NK-92 treated with Interleukin-12 subunit alpha and Interleukin-12 subunit beta, amount 100 ng/mL, for 24 hours (cell line): ENCODE measurements around the gene KBTBD13.
A peak's percentile ranks its signal among the peaks of the same experiment; 100 is the strongest.
"Not testable (repeated sequence)": the region's sequence is repeated elsewhere in the genome, so short reads cannot be mapped to it uniquely, and the experiment has no call there.

Experiments used
- DNase-seq: peaks from one replicate; lab custom pipeline; 2025; lab: John Stamatoyannopoulos, UW

KBTBD13 gene

GRCh38 chr15:65076486-65077290 is at the start of gene KBTBD13:
Gene KBTBD13, plus strand, starts transcription at chr15:65076746. Its CDS starts 70 bp downstream, at chr15:65076816.
- DNase-seq = no peak

GRCh38 chr15:65026756-65027155 is 49.8 kb upstream of the KBTBD13 start:
- no peak for DNase-seq

- DNase-seq = no peak
Observed at GRCh38 chr15:65027593-65027992, 49.0 kb upstream of the KBTBD13 start.

GRCh38 chr15:65028338-65028737 is 48.2 kb upstream of the KBTBD13 start:
- no peak for DNase-seq

- DNase-seq = peak; percentile 90
Observed at GRCh38 chr15:65028921-65029735, 47.4 kb upstream of the KBTBD13 start, which contains the start of gene MTFMT. Gene MTFMT, minus strand, starts transcription at chr15:65029639. Its CDS starts 26 bp downstream, at chr15:65029613.

GRCh38 chr15:65029736-65030208 is 46.8 kb upstream of the KBTBD13 start:
- no peak for DNase-seq

- DNase-seq = no peak
Observed at GRCh38 chr15:65032801-65033537, 43.6 kb upstream of the KBTBD13 start.

- no peak for DNase-seq
Observed at GRCh38 chr15:65033659-65034269, 42.8 kb upstream of the KBTBD13 start.

GRCh38 chr15:65034719-65035118 is 41.8 kb upstream of the KBTBD13 start:
- DNase-seq = no peak

- DNase-seq = no peak
Observed at GRCh38 chr15:65037309-65037708, 39.2 kb upstream of the KBTBD13 start.

- DNase-seq = no peak
Observed at GRCh38 chr15:65038428-65038827, 38.1 kb upstream of the KBTBD13 start.

GRCh38 chr15:65038836-65039235 is 37.7 kb upstream of the KBTBD13 start:
- no peak for DNase-seq

GRCh38 chr15:65040461-65040860 is 36.1 kb upstream of the KBTBD13 start:
- DNase-seq = no peak

GRCh38 chr15:65041787-65042186 is 34.8 kb upstream of the KBTBD13 start:
- no peak for DNase-seq

GRCh38 chr15:65042776-65043327 is 33.7 kb upstream of the KBTBD13 start:
- DNase-seq = no peak

- not testable (repeated sequence) for DNase-seq
Observed at GRCh38 chr15:65044218-65044617, 32.3 kb upstream of the KBTBD13 start.

GRCh38 chr15:65044724-65045481 is 31.6 kb upstream of the KBTBD13 start, which contains the start of gene SLC51B:
Gene SLC51B, plus strand, starts transcription at chr15:65045387. Its CDS starts 4,618 bp downstream, at chr15:65050005.
- DNase-seq = no peak

GRCh38 chr15:65048241-65048640 is 28.3 kb upstream of the KBTBD13 start:
- DNase-seq = no peak

GRCh38 chr15:65049418-65049840 is 27.1 kb upstream of the KBTBD13 start:
- DNase-seq = peak; percentile 81

- DNase-seq = no peak
Observed at GRCh38 chr15:65050270-65050669, 26.3 kb upstream of the KBTBD13 start.
